Heart left ventricle (tissue), 13 donors: ENCODE measurements around the gene ELOVL7.

ENCODE experiments used
- CTCF ChIP-seq, 12 donors: fragments of 200-600 bp; sonication (generic) in 4 of 12; IDR thresholded peaks; one replicate each; pipeline versions ENCODE4 v1.5.0 to v1.8.0; 2018 to 2022; ENCODE audit warnings: antibody characterized with exemption in 12 of 12, mild to moderate bottlenecking in 5 of 12
- POLR2A ChIP-seq, 2 donors: fragments of 450-650 bp; IDR thresholded peaks; one replicate each; pipeline ENCODE4 v1.6.1; 2017; ENCODE audit warnings: antibody characterized with exemption in 2 of 2, mild to moderate bottlenecking in 2 of 2, moderate library complexity in 2 of 2
- donor health status: ischemic (EF 13 %, LVEDD 7.1; RV severe dilation, severe dysfunction).
- donor health status: DM: no; HTN: yes; CAD: no.
- donor health status: DM: no; HTN: no; CAD: no.
- donor health status: ischemic (EF 25% LVEDD 6.9; RV normal size, moderate dysfunction).
- donor health status: ischemic (EF 25% LVEDD 5.7; RV mildly dilated, moderate dysfunction).
- donor health status: ischemic (EF 35%, LVEDD 5.7; RV mildly dilated, moderate dysfunction).
- donor health status: nonischemic (EF 11% LVEDD 7.7; RV severe dilation, severe dysfunction).
- donor health status: DM: yes; HTN: yes; CAD: no.
- donor health status: PGD.
- donor health status: ischemic (EF 29% LVEDD 5.4; RV normal size, mild dysfunction).
- donor health status: nonischemic (EF 23%, LVEDD 6.1; RV moderate dilation, normal function).

- TF ChIP-seq CTCF (IDR thresholded peaks at IDR 0.05), result no peak
- TF ChIP-seq POLR2A (IDR thresholded peaks at IDR 0.05), result no peak
Observed at GRCh38 chr5:60722416-60722815, 121.7 kb downstream of the ELOVL7 start.
